PC-3 (cell line): ENCODE measurements around the gene TRPM1. TPM values are rescaled to one million over a fixed set of nuclear protein-coding genes. Genes with fewer than 3 reads are reported as not detected.

ENCODE experiments used
- ATAC-seq: fragments of 200-7000 bp; cut with Tn5 transposase; 2 replicates; pipeline ENCODE4 v1.9.1; 2020; ENCODE audit warnings: mild to moderate bottlenecking, moderate library complexity
- BruUV-seq: library from RNA; stranded (reverse); fragments of 400-500 nt; replicated peaks from 2 replicates; lab custom pipeline; 2021; lab: Mats Ljungman, UMichigan
- CTCF ChIA-PET: fragments of 300-600 bp; sonication (Branson Sonifier 250); formaldehyde crosslinking; loops from one replicate; lab custom pipeline; 2022; ENCODE audit warnings: antibody characterized with exemption; lab: Charles Lee
- POLR2A ChIA-PET: fragments of 300-600 bp; sonication (Branson Sonifier 250); formaldehyde crosslinking; loops from one replicate; lab custom pipeline; 2022; ENCODE audit warnings: antibody characterized with exemption; ENCODE audit not compliant: unreplicated experiment; lab: Charles Lee
- DNase-seq: peaks from one replicate; pipeline ENCODE4 v3.0.0-alpha.2; 2015
- H2AFZ ChIP-seq: fragments of 300-600 bp; sonication (generic); 2 replicates; pipeline ENCODE4 v1.6.0; 2016; ENCODE audit warnings: antibody characterized with exemption, low read length
- H3F3A ChIP-seq: fragments of 300-600 bp; sonication (generic); one replicate; pipeline ENCODE4 v1.6.0; 2017; ENCODE audit warnings: antibody characterized with exemption, low read length, control low read depth, mild to moderate bottlenecking; ENCODE audit not compliant: unreplicated experiment
- H3K27ac ChIP-seq: fragments of 300-600 bp; sonication (generic); 2 replicates; pipeline ENCODE4 v1.5.1; 2016; ENCODE audit warnings: mild to moderate bottlenecking, low read length
- H3K27me3 ChIP-seq: fragments of 300-600 bp; sonication (generic); 2 replicates; pipeline ENCODE4 v1.6.1; 2016; ENCODE audit warnings: low read length, mixed read lengths
- H3K36me3 ChIP-seq: fragments of 300-600 bp; sonication (generic); 2 replicates; pipeline ENCODE4 v1.6.1; 2016; ENCODE audit warnings: low read depth, mixed run types, low read length, mixed read lengths
- H3K4me1 ChIP-seq: fragments of 300-600 bp; sonication (generic); 2 replicates; pipeline ENCODE4 v1.5.1; 2016; ENCODE audit warnings: low read length; ENCODE audit not compliant: insufficient read depth
- H3K4me2 ChIP-seq: fragments of 300-600 bp; sonication (generic); 2 replicates; pipeline ENCODE4 v1.6.0; 2016; ENCODE audit warnings: low read length
- H3K4me3 ChIP-seq: fragments of 300-600 bp; sonication (generic); 2 replicates; pipeline ENCODE4 v1.5.1; 2016; ENCODE audit warnings: mild to moderate bottlenecking, low read length, mixed read lengths
- H3K79me2 ChIP-seq: fragments of 300-600 bp; sonication (generic); 2 replicates; pipeline ENCODE4 v1.6.1; 2017; ENCODE audit warnings: low read length, mixed read lengths
- H3K9ac ChIP-seq: fragments of 300-600 bp; sonication (generic); 2 replicates; pipeline ENCODE4 v1.6.0; 2016; ENCODE audit warnings: mild to moderate bottlenecking, low read length
- H3K9me2 ChIP-seq: fragments of 300-600 bp; sonication (generic); replicated peaks from 2 replicates; pipeline ENCODE4 v1.6.1; 2016; ENCODE audit warnings: mixed run types, low read length, mixed read lengths
- H3K9me3 ChIP-seq: fragments of 300-600 bp; sonication (generic); 2 replicates; pipeline ENCODE4 v1.6.1; 2016; ENCODE audit warnings: low read length, mixed read lengths
- H4K20me1 ChIP-seq: fragments of 300-600 bp; sonication (generic); 2 replicates; pipeline ENCODE4 v1.6.1; 2016; ENCODE audit warnings: low read length, mixed read lengths
- CTCF ChIP-seq: fragments of 300-600 bp; sonication (generic); conservative IDR thresholded peaks from 2 replicates; pipeline ENCODE4 v1.5.1; 2017; ENCODE audit warnings: antibody characterized with exemption, low read depth, mild to moderate bottlenecking, low read length
- EZH2 ChIP-seq: fragments of 300-600 bp; sonication (generic); IDR thresholded peaks from one replicate; pipeline ENCODE4 v1.6.1; 2017; ENCODE audit warnings: antibody characterized with exemption, mild to moderate bottlenecking, low read length; ENCODE audit not compliant: unreplicated experiment
- EZH2phosphoT487 ChIP-seq: fragments of 300-600 bp; sonication (generic); IDR thresholded peaks from 2 replicates; pipeline ENCODE4 v1.6.1; 2018; ENCODE audit warnings: mild to moderate bottlenecking, antibody characterized with exemption, low read length, borderline replicate concordance
- intact Hi-C: fragments of 100-400 bp; cut with micrococcal nuclease; formaldehyde crosslinking; loops from 2 replicates; pipeline ENCODE4 v1.9.0; 2023
- total RNA-seq: library from RNA; depleted of rRNA; stranded (reverse); fragments of >200 nt; gene quantifications from 2 replicates; pipeline ENCODE4 v1.2.3, GENCODE V29; 2014

Gene TRPM1
- total RNA-seq, 1 experiment from 2014 or later, result not detected

- DNase-seq, result no peak
- ChIA-PET POLR2A (interaction anchor here (0.6 kb wide), 1 partner anchor 45 kb away, joined by 4 read pairs; no protein-coding TSS in a partner anchor), CTCF (no interaction called here)
- H3K9me3 ChIP-seq, result no peaks in the 10 kb centered on the region
- H4K20me1 ChIP-seq, result no peaks in the 10 kb centered on the region
- H3K9me2 ChIP-seq, result no peaks in the 10 kb centered on the region
- no peaks in the 10 kb centered on the region; the same call in none of the 2 replicates for H3K36me3 ChIP-seq
- H3K4me3 ChIP-seq, result no peak overlapping the region
- no peak overlapping the region for H3K4me2 ChIP-seq
- no peak overlapping the region for H2AFZ ChIP-seq
- ATAC-seq, result no peak
- H3K9ac ChIP-seq, result no peak overlapping the region
- intact Hi-C loops, result no loop called here
- no peaks in the 10 kb centered on the region for H3K79me2 ChIP-seq
- TF ChIP-seq EZH2phosphoT487, result no peak
- H3K4me1 ChIP-seq, result no peaks in the 10 kb centered on the region
- H3K27ac ChIP-seq, result no peak overlapping the region
- no peaks in the 10 kb centered on the region for H3F3A ChIP-seq
- no peaks in the 10 kb centered on the region for H3K27me3 ChIP-seq
- BruUV-seq, result no TSS peak
These were observed 127.4 kb downstream of the TRPM1 start for GRCh38 chr15:30974112-30974511.

GRCh38 chr15:30973379-30973778, 128.1 kb downstream of the TRPM1 start:
- no peaks in the 10 kb centered on the region for H3K27me3 ChIP-seq
- CTCF ChIA-PET, result no interaction called here
- DNase-seq (no peak), ATAC-seq (no peak)
- no peak overlapping the region for H3K4me2 ChIP-seq
- POLR2A ChIA-PET, result interaction anchor here (0.6 kb wide), 2 partner anchors 45 to 108 kb away, joined by 3 to 4 read pairs; no protein-coding TSS in a partner anchor
- no peaks in the 10 kb centered on the region for H3K4me1 ChIP-seq
- no peaks in the 10 kb centered on the region for H3K79me2 ChIP-seq
- no peak overlapping the region for H3K27ac ChIP-seq
- H3K9me3 ChIP-seq, result no peaks in the 10 kb centered on the region
- intact Hi-C loops, result no loop called here
- no peak overlapping the region for H2AFZ ChIP-seq
- BruUV-seq, result no TSS peak
- no peaks in the 10 kb centered on the region for H4K20me1 ChIP-seq
- TF ChIP-seq CTCF (no peak), EZH2 (no peak), EZH2phosphoT487 (no peak)
- H3K36me3 ChIP-seq, result no peaks in the 10 kb centered on the region; the same call in none of the 2 replicates
- H3F3A ChIP-seq, result no peaks in the 10 kb centered on the region
- no peak overlapping the region for H3K4me3 ChIP-seq
- no peaks in the 10 kb centered on the region for H3K9me2 ChIP-seq
- H3K9ac ChIP-seq, result no peak overlapping the region

GRCh38 chr15:30969724-30970123, 131.8 kb downstream of the TRPM1 start:
- H3K4me2 ChIP-seq, result no peak overlapping the region
- no peaks in the 10 kb centered on the region for H3K4me1 ChIP-seq
- DNase-seq, result no peak
- H4K20me1 ChIP-seq, result no peaks in the 10 kb centered on the region
- BruUV-seq, result no TSS peak
- H3F3A ChIP-seq, result no peaks in the 10 kb centered on the region
- intact Hi-C loops, result no loop called here
- no peaks in the 10 kb centered on the region for H3K79me2 ChIP-seq
- TF ChIP-seq EZH2 (no peak), CTCF (no peak), EZH2phosphoT487 (no peak)
- H2AFZ ChIP-seq, result no peak overlapping the region
- POLR2A ChIA-PET, result no interaction called here
- no peak overlapping the region for H3K9ac ChIP-seq
- H3K4me3 ChIP-seq, result no peak overlapping the region
- no peaks in the 10 kb centered on the region for H3K27me3 ChIP-seq
- H3K27ac ChIP-seq, result no peak overlapping the region
- ATAC-seq, result no peak
- CTCF ChIA-PET, result no interaction called here
- H3K9me2 ChIP-seq, result no peaks in the 10 kb centered on the region
- no peaks in the 10 kb centered on the region for H3K9me3 ChIP-seq
- no peaks in the 10 kb centered on the region; the same call in 1 of the 2 replicates for H3K36me3 ChIP-seq
